NAMALWA (cell line): Measurements from ENCODE around the gene ERCC4.

Experiments used
- DNase-seq: peaks from one replicate; pipeline ENCODE4 v3.0.0-alpha.2; 2015; ENCODE audit warnings: low spot score

ERCC4 gene

DNA sequence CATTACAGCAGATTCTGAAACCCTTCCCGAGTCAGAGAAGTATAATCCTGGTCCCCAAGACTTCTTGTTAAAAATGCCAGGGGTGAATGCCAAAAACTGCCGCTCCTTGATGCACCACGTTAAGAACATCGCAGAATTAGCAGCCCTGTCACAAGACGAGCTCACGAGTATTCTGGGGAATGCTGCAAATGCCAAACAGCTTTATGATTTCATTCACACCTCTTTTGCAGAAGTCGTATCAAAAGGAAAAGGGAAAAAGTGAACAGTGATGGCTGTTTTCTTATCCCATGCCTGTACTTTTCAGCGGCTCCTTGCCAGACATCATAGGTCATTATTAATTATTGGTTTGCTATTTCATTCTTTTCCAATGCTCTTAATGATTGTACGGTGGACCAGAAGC, 28.1 kb downstream of the ERCC4 start:
- DNase-seq = no peak

DNA sequence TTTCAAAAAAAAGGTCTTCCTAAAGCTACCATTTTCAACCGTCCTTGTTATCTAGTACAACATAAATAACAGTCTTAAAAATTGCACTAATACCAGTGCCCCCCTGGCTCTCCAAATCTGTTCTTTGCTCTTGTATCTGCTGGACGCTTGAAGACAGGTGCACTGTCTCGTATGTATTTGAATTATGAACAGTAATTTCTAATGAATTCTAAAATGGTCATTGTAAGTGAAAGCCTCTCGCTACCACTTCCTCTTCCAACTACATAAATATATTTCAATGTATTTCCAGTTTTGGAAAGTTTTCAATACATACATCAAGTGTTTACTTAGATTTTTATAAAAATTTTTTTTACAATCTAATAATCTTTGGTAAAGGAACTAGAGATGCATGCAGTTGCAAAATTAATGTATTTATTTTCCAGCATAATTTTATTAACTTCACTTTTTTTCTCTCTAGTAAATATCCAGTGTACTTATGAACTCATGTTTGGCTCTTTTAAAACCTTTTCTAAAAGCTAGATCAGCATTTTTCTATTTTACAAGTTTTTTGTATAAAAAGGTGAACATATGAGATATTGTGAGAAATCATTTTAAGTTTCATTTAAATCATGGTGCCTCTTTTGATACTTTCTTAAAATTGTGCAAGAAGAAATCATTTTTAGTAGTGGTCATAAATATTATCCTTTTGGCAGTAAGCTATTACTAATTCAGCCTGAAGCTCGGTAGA, 31.0 kb downstream of the ERCC4 start:
- no peak for DNase-seq

DNA sequence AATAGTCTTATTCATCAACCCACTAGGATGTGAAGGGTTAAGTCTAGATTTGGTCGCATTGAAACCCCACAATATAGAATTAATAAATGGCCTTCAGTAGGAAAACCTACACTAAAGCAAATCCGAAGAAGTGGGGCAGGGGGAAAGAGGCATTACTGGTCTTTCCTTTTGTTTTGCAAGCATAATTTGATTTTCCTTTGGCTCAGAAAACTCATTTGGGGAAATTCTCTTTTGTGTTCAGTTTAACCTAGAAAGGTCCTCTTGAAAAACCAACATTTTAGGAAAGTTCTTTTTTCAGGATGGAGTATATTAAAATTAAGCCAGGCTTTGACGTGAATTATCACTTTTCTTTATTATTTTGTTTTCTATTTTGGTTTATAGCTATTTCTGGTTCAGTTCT, 31.7 kb downstream of the ERCC4 start:
- no peak for DNase-seq

DNA sequence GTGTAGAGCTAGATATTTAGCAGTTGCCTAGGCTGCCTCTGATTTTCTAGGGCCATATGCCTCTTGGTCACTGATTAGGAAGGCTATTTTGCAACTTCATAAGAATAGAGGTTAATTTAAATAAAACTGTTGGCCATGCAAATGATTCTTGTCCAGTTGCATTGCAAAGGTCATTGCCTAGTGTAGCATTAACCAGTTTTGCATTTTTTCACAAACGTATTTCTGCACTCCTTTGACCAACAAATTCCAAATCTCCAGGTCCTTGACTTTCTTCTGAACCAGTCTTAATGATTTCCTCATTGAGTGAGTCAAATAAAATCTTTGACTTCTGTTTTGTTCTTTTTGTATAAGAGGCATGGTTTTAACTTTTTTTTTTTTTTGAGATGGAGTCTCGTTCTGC, 33.5 kb downstream of the ERCC4 start:
- no peak for DNase-seq

DNA sequence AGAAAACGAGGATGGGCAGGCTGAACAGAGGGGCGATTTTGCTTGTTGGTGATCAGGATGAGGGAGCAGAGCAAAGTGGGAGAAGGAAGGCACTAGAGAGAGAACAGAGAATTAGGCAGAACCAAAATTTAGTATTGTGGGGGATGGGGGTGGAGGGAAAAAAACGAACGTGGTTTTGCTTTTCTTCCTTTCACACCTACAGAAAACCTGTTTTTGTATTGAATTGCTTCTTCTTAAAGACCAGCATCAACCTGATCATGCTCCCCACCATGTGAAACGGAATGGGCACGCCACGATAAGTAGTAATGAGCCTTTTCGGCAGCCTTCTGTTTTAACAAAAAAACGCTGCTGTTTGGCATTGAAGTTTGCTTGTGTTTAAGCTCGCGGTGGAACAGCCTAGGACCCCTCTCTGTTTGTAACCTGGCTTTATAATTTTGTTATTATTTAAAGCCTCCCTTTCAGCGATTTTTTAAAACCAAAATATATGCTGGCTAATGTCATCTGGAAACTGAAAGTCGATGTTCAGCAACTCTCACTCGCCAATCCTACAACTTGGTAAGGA, 36.8 kb downstream of the ERCC4 start:
- DNase-seq = no peak

DNA sequence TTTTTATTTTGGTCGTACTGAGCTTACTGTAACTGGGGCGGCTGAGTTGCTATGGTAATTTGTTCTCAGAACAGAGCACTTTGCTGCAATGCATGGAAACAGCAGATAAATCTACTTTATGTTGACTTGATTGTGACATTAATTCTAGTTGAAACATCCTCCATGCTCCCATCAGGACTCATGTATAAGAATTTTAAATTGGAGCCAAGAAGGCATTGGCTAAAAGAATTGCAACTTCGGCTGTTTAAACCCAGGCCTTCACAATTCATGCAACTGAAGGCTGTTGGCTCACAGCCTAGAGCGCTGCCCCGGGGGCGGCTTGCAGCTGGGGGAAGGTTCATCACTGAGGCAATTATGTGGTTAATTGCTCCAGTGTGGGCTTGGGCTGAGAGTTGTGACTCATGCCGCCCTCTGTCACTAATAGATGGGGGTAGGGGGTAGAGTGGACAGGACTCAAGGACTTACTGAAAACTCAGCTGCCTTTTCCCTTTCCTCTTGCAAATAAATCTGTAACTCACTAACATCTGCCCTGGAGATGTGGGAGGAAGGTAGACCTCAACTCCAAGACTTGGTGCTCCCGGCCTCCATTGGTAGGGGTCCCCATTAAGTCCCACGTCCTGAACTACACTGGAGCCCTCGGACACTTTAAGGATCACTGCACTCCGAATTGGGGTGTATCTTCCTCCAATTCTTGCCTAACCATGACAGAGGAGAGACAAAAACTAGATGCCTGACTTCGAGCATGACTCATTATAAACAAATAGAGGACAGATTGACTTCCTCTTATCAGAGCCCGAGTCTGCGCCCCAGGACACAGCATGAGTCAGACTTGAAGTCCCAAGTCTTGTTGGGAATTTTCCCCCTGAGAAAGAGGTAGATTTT, 37.5 kb downstream of the ERCC4 start:
- DNase-seq = peak; percentile 12

DNA sequence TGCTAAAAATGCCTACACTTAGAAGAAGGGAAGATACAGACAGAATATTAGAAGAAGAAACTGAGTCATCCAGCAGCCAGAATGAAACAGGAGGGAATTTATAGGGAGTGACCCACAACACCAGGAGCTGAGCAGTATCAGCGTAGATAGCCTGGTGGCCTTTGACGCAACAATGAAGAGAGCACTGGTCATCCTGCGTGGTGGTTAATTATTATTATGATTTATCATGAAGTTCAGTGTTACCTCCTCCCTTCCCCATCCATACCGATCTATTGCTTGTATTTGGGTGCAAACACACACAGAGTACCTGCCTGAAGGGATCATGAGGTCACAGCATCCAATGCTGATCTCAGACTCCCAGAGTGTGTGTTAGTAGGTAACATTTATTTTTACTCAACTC, 38.5 kb downstream of the ERCC4 start:
- no peak for DNase-seq

DNA sequence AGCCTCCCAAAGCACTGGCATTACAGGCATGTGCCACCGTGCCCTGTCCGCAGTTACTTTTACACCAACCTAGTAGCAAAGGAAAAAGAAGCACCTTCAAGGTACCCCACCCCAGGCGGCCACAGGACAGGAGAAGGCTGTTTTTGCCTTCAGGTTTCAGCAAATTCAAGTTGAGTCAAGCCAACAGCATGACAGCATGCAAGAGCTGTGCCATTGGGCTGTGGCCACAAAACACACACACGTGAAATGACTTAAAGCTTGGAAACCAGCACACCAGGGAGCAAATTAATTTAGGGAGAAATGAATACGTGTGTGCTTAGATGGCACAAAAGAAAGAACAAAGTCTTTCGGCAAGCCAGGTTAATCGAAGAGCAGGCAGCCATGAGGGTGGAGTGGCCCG, 39.7 kb downstream of the ERCC4 start:
- DNase-seq = no peak

DNA sequence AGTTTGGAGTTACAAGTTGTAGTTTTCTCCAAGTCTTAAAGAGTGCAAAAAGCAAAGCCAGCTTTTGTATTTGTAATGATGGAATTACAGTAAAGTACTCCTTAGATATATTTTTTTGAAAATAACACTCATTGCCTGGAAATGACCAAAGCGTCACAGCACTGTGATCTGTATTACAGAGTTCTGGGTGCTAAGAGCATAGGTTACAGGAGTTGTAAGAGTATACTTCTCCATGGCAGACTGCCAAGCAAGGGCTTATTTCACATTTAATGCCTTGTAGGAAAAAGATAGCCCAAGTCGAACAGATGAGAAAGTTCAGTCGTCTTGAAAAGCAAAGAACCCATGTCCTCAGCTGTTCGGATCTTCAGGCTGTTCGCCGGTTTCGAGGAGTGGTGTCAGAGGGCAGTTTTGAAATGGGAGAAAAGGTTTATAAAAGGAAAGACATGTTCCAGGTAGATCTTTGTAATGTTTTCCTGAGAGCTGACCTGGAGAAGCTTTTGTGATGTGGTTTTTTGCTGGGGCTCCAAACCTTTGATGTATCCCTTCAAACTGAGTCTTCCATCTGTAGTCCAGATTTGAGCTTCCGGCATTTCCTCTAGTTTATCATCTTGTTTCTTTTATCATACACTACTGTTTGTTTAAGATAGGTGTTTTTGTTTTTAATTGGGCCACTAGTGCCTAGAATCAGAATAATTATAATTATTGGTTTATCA, 41.3 kb downstream of the ERCC4 start:
- no peak for DNase-seq

DNA sequence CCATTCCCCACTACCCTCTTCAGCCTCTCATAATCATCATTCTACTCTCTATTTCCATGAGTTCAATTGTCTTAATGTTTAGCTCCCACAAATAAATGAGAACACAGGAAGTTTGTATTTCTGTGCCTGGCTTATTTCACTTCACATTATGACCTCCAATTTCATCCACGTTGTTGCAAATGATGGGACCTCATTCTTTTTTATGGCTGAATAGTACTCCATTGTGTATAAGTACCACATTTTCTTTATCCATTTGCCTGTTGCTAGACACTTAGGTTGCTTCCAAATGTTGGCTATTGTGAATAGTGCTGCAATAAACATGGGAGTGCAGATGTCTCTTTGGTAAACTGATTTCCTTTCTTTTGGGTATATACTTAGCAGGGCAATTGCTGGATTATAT, 42.3 kb downstream of the ERCC4 start:
- no peak for DNase-seq

DNA sequence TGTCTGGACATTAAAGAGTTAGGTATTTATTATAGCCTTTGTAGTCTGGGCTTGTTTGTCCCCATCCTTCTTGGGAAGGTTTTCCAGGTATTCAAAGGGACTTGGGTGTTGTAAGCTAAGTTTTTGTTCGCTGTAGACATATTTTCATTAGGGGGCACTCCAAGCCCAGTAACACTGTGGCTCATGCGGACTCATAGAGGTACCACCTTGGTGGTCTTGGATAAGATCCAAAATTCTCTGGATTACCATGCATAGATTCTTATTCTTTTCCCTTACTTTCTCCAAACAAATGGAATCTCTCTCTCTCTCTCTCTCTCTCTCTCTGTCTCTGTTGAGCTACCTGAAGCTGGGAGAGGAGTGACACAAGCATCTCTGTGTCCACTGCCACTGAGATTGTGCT, 48.9 kb downstream of the ERCC4 start:
- no peak for DNase-seq

DNA sequence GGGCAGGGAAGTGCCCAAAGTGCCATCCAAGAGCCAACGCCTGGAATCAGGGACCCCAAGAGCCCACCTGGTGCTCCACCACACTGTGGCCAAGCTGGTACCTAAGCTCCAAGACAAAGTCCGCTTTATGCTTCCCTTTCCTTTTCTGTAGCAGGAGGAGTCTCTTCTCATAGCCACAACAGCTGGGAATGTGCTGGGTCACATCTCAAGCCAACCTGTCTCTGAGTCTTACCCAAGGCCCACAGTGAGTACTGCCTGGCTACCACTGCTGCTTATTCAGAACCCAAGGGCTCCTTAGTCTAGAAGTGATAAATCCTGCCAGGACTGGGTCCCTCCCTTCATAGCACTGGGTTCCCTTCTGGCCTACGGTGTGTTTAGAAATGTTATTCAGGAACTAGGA, 49.8 kb downstream of the ERCC4 start:
- no peak for DNase-seq

DNA sequence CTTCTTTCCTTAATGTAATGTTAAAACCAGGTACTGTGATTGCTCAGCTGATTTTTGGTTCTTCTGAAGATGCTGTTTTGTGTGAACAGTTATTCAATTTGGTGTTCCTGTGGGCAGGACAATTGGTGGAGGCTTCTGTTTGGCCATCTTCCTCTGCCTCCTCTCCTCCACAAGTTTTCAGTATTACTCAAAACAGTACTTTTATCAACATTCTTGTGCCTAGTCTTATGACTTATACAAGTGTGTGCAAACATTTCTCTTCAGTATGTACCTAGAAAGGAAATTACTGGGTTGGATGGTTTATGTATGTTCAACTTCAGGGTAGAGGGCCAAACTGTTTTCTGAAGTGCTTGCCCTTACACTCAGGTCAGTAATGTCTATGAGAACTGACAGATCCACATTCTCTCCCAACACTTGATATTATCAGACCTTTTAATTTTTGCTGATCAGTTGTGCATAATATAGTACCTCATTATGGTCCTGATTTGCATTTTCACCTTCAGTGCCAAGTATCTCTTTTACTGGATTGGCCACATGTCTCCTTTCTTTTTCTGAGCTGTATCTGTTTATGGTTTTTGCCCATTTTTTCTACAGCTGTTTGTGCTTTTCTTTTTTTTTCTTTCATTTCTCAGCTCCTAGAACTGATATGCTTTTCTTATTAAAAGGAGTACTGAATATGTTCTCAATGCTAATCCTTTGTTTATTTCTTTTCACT, 50.9 kb downstream of the ERCC4 start:
- DNase-seq = no peak

DNA sequence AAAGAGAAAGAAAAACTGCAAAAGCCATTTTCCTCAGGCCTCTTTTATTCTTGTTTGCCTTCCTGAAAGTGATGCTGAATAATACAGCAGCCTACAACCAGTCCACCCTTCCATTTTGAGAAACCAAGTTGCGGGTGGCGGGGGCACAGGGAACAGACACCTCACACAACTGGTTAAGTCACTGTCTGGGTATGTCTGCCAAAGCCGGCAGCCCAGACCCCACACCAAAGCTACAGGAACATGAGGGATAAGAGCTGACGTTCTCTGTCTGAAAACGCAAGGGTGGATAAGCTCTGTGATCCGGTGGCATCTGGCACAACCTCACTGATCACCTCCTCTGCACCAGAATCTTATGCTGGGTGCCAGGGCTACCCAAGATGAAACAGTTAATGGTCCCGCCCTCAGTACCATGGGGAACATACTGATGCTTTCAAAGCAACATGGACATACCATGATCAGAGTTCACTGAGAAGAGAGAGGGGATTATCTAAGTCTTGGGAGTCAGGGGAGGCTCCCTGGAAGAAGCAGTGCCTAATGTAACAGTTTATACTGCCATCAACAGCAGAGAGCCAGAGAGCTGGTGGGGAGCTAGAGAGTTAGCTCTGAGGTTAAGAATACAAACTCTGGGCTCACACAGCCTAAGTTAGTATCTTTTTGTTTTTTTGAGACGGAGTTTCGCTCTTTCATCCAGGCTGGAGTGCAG, 53.5 kb downstream of the ERCC4 start:
- no peak for DNase-seq

DNA sequence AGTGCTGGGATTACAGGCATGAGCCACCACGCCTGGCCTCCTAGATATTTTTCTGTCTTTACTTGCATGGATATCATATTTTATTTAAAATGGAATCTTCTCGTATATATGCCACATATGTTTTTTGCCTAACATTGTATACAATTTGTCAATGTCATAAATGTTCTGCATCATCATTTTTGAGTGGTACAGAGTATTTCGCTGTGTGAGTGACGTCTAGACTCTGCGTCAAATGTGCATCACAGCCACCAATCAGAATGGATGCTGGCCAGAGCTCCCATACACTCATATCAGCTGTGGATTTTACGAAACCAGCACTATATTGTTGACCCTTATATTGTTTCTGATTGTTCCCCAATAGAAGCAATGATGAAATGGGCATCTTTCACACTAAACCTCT, 57.2 kb downstream of the ERCC4 start:
- no peak for DNase-seq

DNA sequence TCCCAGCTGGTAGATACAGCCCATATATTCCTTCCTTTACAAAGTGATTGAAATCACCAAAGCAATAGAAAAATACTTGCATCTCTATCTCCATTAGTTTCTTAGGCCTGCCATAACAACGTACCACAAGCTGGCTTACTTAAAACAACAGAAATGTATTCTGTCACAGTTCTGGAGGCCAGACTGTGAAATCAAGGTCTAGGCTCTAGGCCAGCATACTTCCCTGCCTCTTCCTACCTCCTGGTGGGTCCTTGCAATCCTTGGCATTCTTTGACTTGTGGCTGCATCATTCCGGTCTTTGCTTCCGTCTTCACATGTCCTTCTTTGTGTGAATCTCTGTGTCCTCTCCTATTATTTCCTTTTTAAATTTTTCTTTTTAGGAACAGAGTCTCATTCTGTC, 62.5 kb downstream of the ERCC4 start:
- DNase-seq = no peak

DNA sequence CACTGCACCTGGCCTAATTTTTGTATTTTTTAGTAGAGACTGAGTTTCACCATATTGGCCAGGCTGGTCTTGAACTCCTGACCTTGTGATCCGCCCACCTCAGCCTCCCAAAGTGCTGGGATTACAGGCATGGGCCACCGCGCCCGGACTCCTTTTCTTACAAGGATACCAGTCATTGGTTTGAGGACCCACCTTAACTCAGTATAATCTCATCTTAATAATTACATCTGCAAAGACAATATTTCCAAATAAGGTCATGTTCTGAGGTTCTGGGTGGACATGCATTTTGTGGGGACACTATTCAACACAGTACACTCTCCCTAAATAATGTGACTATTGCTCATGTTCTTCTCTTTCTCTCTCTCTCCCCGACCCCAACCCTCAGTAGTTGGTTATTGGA, 63.7 kb downstream of the ERCC4 start:
- no peak for DNase-seq

DNA sequence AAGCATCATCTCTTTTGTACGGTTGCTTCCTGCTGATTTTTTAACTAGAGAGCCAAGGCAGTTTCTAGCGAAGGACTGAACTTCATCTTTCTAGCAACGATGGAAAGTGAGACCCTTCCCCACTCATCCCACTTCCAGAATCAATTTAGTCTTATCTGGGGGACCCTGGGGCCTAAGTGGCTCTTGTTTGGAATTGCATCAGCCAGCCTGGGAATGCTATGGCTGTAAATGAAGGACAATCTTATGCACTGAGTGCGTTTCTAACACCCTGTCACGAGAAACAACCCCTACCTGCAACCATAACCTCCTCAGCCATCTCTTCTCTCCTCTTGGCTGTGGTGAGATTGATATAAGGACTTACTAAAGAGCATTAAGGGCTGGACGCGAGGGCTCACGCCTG, 64.8 kb downstream of the ERCC4 start:
- DNase-seq = no peak

DNA sequence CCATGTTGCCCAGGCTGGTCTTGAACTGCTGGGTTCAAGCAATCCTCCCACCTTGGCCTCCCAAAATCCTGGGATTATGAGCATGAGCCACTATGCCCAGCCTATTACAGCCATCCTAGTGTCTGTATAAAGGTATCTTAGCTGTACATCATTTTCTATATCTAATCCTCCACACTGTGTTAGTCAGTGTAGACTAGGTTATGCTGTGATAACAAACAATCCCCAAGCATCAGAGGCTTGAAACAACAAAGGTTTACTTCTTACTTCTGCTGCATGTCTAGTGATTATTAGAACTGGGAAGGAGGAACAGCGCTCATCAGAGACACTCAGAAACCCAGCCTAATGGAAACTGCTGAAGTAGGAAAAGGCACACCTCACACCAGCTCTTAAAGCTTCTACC, 68.1 kb downstream of the ERCC4 start:
- no peak for DNase-seq

DNA sequence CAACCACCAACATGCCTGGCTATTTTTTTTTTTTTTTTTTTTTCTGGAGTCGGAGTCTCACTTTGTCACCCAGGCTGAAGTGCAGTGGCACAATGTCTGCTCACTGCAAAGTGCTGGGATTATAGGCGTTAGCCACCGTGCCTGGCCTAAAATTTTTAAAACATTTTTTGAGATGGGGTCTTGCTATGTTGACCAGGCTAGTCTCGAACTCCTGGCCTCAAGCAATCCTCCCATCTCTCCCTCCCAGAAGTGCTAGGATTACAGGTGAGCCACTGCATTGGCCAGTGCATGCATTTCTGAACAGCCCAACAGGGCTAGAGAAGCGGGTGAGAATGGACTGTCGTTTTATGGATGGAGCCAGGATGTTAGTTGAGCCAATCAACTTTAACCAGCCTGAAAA, 72.4 kb downstream of the ERCC4 start:
- no peak for DNase-seq

DNA sequence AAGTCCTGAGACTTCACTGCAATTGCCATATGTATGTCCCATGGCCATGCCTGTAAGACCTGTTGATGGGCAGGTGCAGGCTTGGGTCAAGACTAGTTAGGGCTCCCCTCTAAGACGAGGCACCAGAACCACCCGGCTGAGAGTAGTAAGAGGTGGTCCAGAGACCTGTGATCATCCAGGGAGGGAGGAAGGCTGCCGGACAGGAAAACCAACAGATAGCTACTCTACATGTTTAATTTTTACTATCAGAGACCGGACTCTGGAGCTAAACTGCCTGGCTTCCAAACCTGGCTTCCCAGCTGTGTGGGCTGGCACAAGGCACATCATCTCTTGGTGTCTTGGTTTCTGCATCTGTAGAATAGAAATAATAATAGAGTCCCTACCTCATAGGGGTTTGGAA, 73.0 kb downstream of the ERCC4 start:
- DNase-seq = no peak
